A549 (cell line): ENCODE results near the gene IDUA. TPM values are rescaled to one million over a fixed set of nuclear protein-coding genes. Genes with fewer than 3 reads are reported as not detected.

Experiments used
- ATAC-seq, 2 experiments: fragments of 200-7000 bp in 1 of 2; fragments of >200 bp in 1 of 2; cut with Nextera tagmentation in 1 of 2; cut with Tn5 transposase in 1 of 2; 3 replicates each; pipeline versions ENCODE4 v1.8.0 to v1.9.1; 2018 to 2020; ENCODE audit warnings: mild to moderate bottlenecking in 1 of 2, moderate library complexity in 1 of 2
- CTCF ChIA-PET: fragments of 300-600 bp; sonication (Branson Sonifier 250); formaldehyde crosslinking; extraction: SDS; loops from one replicate; lab custom pipeline; 2021; ENCODE audit warnings: antibody characterized with exemption, inconsistent platforms; lab: Yijun Ruan, JAX
- POLR2A ChIA-PET: fragments of 350-600 bp; formaldehyde crosslinking; extraction: SDS; loops from one replicate; lab custom pipeline; 2021; ENCODE audit warnings: antibody characterized with exemption, inconsistent platforms; lab: Yijun Ruan, JAX
- DNase-seq, 2 experiments: peaks; one replicate each; pipeline versions ENCODE4 v3.0.0 to v3.0.0-alpha.2; 2011 to 2016; ENCODE audit warnings: low read depth in 1 of 2, low spot score in 1 of 2
- FAIRE-seq: peaks from 2 replicates; lab custom pipeline; 2011; peaks lifted over from hg19 to GRCh38; lab: Jason Lieb, UNC
- H3K27ac ChIP-seq, 2 experiments: fragments of >200 bp; sonication (Bioruptor Twin); formaldehyde crosslinking; 3 replicates each; pipeline ENCODE4 v1.5.1; 2016 to 2017
- H3K4me1 ChIP-seq: fragments of >200 bp; sonication (Bioruptor Twin); formaldehyde crosslinking; 3 replicates; pipeline ENCODE4 v1.6.1; 2016
- H3K4me2 ChIP-seq: fragments of >200 bp; sonication (Bioruptor Twin); formaldehyde crosslinking; 3 replicates; pipeline ENCODE4 v1.6.1; 2016
- H3K4me3 ChIP-seq: fragments of >200 bp; sonication (Bioruptor Twin); formaldehyde crosslinking; 3 replicates; pipeline ENCODE4 v1.5.1; 2016
- H3K9me3 ChIP-seq: fragments of >200 bp; sonication (Bioruptor Twin); formaldehyde crosslinking; 3 replicates; pipeline ENCODE4 v1.6.1; 2016
- CBX8 ChIP-seq: fragments of 200-600 bp; sonication (generic); IDR thresholded peaks from 2 replicates; pipeline ENCODE4 v1.6.1; 2016
- EHMT2 ChIP-seq: fragments of 200-600 bp; sonication (generic); IDR thresholded peaks from 2 replicates; pipeline ENCODE4 v1.6.1; 2016; ENCODE audit warnings: antibody characterized with exemption, low read depth, mild to moderate bottlenecking, moderate library complexity
- ELK1 ChIP-seq: fragments of 150-350 bp; IDR thresholded peaks from 2 replicates; pipeline ENCODE4 v1.6.1; 2014; ENCODE audit warnings: low read depth, mild to moderate bottlenecking, low read length
- HOXB13 ChIP-seq: fragments of 250-450 bp; sonication (Bioruptor Pico); IDR thresholded peaks from 2 replicates; pipeline ENCODE4 v1.5.0; 2020; ENCODE audit warnings: low read depth, mild to moderate bottlenecking, moderate library complexity
- JUN ChIP-seq, 2 experiments: fragments of >200 bp; sonication (Bioruptor Twin); formaldehyde crosslinking; IDR thresholded peaks; 2 replicates in 1 of 2; 3 replicates in 1 of 2; pipeline ENCODE4 v1.6.1; 2016 to 2017
- MAX ChIP-seq: IDR thresholded peaks from 2 replicates; pipeline ENCODE4 v1.6.1; 2012
- MAZ ChIP-seq: fragments of 150-350 bp; IDR thresholded peaks from 2 replicates; pipeline ENCODE4 v1.6.1; 2014; ENCODE audit warnings: antibody characterized with exemption, low read depth, low read length, borderline replicate concordance
- PHF8 ChIP-seq: fragments of 200-600 bp; sonication (generic); IDR thresholded peaks from 2 replicates; pipeline ENCODE4 v1.6.1; 2016; ENCODE audit warnings: low read depth, mild to moderate bottlenecking, antibody characterized with exemption, moderate library complexity, borderline replicate concordance
- POLR2A ChIP-seq: IDR thresholded peaks from 2 replicates; pipeline ENCODE4 v1.6.1; 2012; ENCODE audit warnings: mild to moderate bottlenecking, low read length
- RAD21 ChIP-seq, 2 experiments: fragments of >200 bp in 1 of 2; sonication (Bioruptor Twin) in 1 of 2; formaldehyde crosslinking in 1 of 2; IDR thresholded peaks in 1 of 2; conservative IDR thresholded peaks in 1 of 2; 2 replicates in 1 of 2; 3 replicates in 1 of 2; pipeline ENCODE4 v1.6.1; 2012 to 2018; ENCODE audit warnings: inconsistent platforms in 1 of 2
- SMC3 ChIP-seq: fragments of >200 bp; sonication (Bioruptor Twin); formaldehyde crosslinking; IDR thresholded peaks from 3 replicates; pipeline ENCODE4 v1.6.1; 2018; ENCODE audit warnings: inconsistent platforms
- SREBF2 ChIP-seq: fragments of 450-650 bp; IDR thresholded peaks from 2 replicates; pipeline ENCODE4 v1.6.1; 2014; ENCODE audit warnings: mild to moderate bottlenecking, moderate library complexity
- ZFP36 ChIP-seq: fragments of 450-650 bp; IDR thresholded peaks from 2 replicates; pipeline ENCODE4 v1.6.1; 2014; ENCODE audit warnings: borderline replicate concordance; ENCODE audit not compliant: partially characterized antibody
- ZNF302 ChIP-seq: fragments of 250-450 bp; sonication (Bioruptor Pico); IDR thresholded peaks from 2 replicates; pipeline ENCODE4 v1.9.0; 2021; ENCODE audit warnings: inconsistent platforms, mild to moderate bottlenecking, moderate library complexity
- WGBS: methylation state at CpG from one replicate; pipeline ENCODE4 v1.1.6; 2017; ENCODE audit errors: missing lambda C conversion rate; 5-methylcytosine and 5-hydroxymethylcytosine counted together
- polyA plus RNA-seq, 4 experiments: library from polyadenylated mRNA; depleted of rRNA in 3 of 4; stranded (reverse); fragments of >200 nt; fragmentation: RNase III in 1 of 4; extraction: RNeasy Plus Mini Kit Qiagen cat#74134 plus additional on column Dnase treatment in 1 of 4; gene quantifications; 2 replicates in 3 of 4; 3 replicates in 1 of 4; pipeline ENCODE4 v1.2.3, GENCODE V29; 2011 to 2017
- TF ChIP-seq, protein P1 (sequence below): fragments of >200 bp; sonication (Bioruptor Twin); formaldehyde crosslinking; IDR thresholded peaks from 3 replicates; pipeline ENCODE4 v1.5.1; 2016

Gene IDUA
- polyA plus RNA-seq, 2 of the 4 experiments (the other 2 are of a cell fraction) = 3.1 to 19.4 TPM

DNA sequence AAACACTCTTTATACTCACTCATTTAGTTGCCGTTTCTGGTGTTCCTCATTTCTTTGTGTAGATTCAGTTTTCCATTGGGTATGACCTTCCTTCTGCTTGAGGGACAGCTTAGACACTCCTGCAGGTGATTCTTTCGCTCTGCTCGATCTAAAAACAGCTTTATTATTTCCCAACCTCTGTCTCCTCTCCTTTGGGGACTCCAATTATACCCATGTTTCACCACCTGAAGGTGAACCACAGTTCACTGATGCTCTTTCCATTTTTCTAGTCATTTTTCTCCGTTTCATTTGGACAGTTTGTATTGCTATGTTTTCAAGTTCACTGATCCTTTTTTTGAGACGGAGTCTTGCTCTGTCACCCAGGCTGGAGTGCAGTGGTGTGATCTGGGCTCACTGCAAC is 20.0 kb downstream of the IDUA start:
- Histone ChIP-seq H3K27ac (no peak overlapping the region), H3K4me1 (peaks cover 9% of the 10 kb centered on the region), H3K4me2 (no peak overlapping the region), H3K4me3 (no peak overlapping the region), H3K9me3 (no peaks in the 10 kb centered on the region)
- DNase-seq (no peak), FAIRE-seq (no peak), ATAC-seq (no peak)
- CTCF ChIA-PET = no interaction called here
- 68% methylated on average over 5 of the region's 5 CpGs for WGBS
- no peak for TF ChIP-seq CBX8
- TF ChIP-seq JUN (IDR thresholded peaks at IDR 0.05) = no peak
- no peak for TF ChIP-seq ZNF302 (CRISPR knock-in tag)
- no peak for TF ChIP-seq RAD21 (conservative IDR thresholded peaks at IDR 0.05 in 1 of 2, IDR thresholded peaks at IDR 0.05 in 1 of 2)
- TF ChIP-seq PHF8 = no peak
- no peak for TF ChIP-seq ELK1
- TF ChIP-seq POLR2A = no peak
- no peak for TF ChIP-seq SREBF2
- TF ChIP-seq MAZ = no peak
- POLR2A ChIA-PET = no interaction called here

- TF ChIP-seq EHMT2 (no peak), ZFP36 (peak; percentile 8)
- Histone ChIP-seq H3K27ac (peak overlapping the region; percentile 77 to 89), H3K9me3 (no peaks in the 10 kb centered on the region), H3K4me3 (peak overlapping the region; percentile 66), H3K4me1 (peaks cover 9% of the 10 kb centered on the region), H3K4me2 (peak overlapping the region; percentile 99)
- FAIRE-seq (no peak), DNase-seq (no peak), ATAC-seq (no peak)
- ChIA-PET POLR2A (no interaction called here), CTCF (no interaction called here)
- WGBS = 22% methylated on average over 15 of the region's 36 CpGs
Measured at GRCh38 chr4:1008840-1009541, 22.1 kb downstream of the IDUA start.

DNA sequence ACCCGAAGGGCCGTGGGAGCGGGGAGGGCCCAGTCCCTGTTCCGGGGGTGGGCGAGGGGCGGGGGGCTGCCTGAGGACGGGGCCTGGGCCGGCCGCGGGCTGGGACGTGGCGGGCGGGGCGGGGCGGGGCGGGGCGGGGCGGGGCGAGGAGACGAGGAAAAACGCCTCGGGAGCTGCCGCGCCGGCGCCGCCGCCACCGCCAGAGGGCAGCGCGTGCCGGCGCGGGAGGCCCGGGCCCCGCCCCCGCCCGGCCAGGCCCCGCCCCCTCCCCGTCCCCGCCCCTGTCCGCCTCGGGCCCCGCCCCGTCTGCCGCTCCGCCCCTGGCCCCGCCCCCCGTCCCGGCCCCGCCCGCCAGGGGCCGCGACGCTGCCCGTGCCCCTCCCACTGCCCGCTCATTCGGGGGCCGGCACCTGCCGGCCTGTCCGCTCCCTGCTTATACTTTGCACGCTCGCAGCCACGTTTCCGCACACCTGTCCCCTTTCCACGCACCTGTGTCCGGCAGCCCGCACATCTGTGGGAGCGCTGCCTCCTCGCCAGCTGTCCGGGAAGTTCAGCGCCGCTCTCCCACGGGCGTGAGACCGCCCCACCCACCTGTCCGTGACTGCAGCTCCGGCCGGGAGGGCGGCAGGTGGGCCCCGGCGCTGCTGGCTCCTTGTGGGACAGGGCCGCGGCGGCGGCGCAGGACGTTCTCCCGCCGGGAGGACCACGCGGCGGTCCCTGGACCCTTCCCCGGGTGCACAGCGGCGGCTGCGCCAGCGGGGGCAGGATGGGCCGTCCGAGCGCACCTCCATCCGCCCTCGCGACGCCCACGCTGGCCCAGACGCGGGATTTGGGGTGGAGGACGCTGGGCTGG is 22.9 kb downstream of the IDUA start:
- TF ChIP-seq, protein P1, sequence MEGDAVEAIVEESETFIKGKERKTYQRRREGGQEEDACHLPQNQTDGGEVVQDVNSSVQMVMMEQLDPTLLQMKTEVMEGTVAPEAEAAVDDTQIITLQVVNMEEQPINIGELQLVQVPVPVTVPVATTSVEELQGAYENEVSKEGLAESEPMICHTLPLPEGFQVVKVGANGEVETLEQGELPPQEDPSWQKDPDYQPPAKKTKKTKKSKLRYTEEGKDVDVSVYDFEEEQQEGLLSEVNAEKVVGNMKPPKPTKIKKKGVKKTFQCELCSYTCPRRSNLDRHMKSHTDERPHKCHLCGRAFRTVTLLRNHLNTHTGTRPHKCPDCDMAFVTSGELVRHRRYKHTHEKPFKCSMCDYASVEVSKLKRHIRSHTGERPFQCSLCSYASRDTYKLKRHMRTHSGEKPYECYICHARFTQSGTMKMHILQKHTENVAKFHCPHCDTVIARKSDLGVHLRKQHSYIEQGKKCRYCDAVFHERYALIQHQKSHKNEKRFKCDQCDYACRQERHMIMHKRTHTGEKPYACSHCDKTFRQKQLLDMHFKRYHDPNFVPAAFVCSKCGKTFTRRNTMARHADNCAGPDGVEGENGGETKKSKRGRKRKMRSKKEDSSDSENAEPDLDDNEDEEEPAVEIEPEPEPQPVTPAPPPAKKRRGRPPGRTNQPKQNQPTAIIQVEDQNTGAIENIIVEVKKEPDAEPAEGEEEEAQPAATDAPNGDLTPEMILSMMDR = peak; percentile 43
- TF ChIP-seq CBX8 = no peak
- TF ChIP-seq MAX = 0 out of 2 replicates have a peak, but pooled peaks have one; percentile 18
- peak; percentile 46; the same call in 2 of the 3 replicates for TF ChIP-seq SMC3
- no peak for TF ChIP-seq MAZ
- no peak for TF ChIP-seq HOXB13
- peak overlapping the region; percentile 77 to 94 for H3K27ac ChIP-seq
- ATAC-seq = peak; percentile 37 to 52
- H3K4me2 ChIP-seq = peak overlapping the region; percentile 99
- no peaks in the 10 kb centered on the region for H3K9me3 ChIP-seq
- peak in 1 of 2 experiments; percentile 49 for DNase-seq
- CTCF ChIA-PET = interaction anchor here (0.5 to 1.2 kb wide), 2 partner anchors 44 to 346 kb away, joined by 3 read pairs; no protein-coding TSS in a partner anchor
- FAIRE-seq = no peak
- peak overlapping the region; percentile 73 for H3K4me3 ChIP-seq
- POLR2A ChIA-PET = no interaction called here
- peaks cover 9% of the 10 kb centered on the region for H3K4me1 ChIP-seq
- 3% methylated on average over 10 of the region's 109 CpGs for WGBS
